K562 (cell line): ENCODE data around the gene ASCC1. TPM values are rescaled to one million over a fixed set of nuclear protein-coding genes. Genes with fewer than 3 reads are reported as not detected.

Source experiments
- ATAC-seq: fragments of 200-7000 bp; cut with Tn5 transposase; 3 replicates; pipeline ENCODE4 v1.9.1; 2020; ENCODE audit warnings: moderate library complexity
- BruUV-seq: library from RNA; stranded (reverse); fragments of 400-500 nt; replicated peaks from 2 replicates; lab custom pipeline; 2021; lab: Mats Ljungman, UMichigan
- CTCF ChIA-PET: fragments of 300-600 bp; formaldehyde crosslinking; extraction: SDS; loops from one replicate; lab custom pipeline; 2021; ENCODE audit warnings: low intra/inter-chr PET ratio; lab: Yijun Ruan, JAX
- POLR2A ChIA-PET: fragments of 300-600, 350-650 bp; sonication (Branson Sonifier 250); formaldehyde crosslinking; extraction: SDS; loops from one replicate; lab custom pipeline; 2021; ENCODE audit warnings: antibody characterized with exemption, inconsistent platforms; lab: Yijun Ruan, JAX
- DNase-seq, 4 experiments: peaks; one replicate each; pipeline versions ENCODE4 v3.0.0 to v3.0.0-alpha.2; 2011 to 2018; ENCODE audit warnings: low spot score in 3 of 4, mixed read lengths in 3 of 4; ENCODE audit errors: extremely low read depth in 1 of 4
- FAIRE-seq: peaks from 2 replicates; lab custom pipeline; 2011; peaks lifted over from hg19 to GRCh38; lab: Jason Lieb, UNC
- H2AFZ ChIP-seq: 2 replicates; pipeline ENCODE4 v1.6.0; 2011; ENCODE audit warnings: low read depth, low read length, control low read depth, inconsistent platforms
- H3K27ac ChIP-seq: fragments of 200-600 bp; 3 replicates; pipeline ENCODE4 v1.8.0; 2011; ENCODE audit warnings: low read depth, mild to moderate bottlenecking, control low read depth, inconsistent platforms, low read length, moderate library complexity, mixed read lengths; ENCODE audit errors: extremely low read depth
- H3K27me3 ChIP-seq, 2 experiments: fragments of 300-600 bp in 1 of 2; 2 replicates in 1 of 2; 3 replicates in 1 of 2; pipeline versions ENCODE4 v1.6.0 to v1.8.0; 2011; ENCODE audit warnings: inconsistent platforms in 2 of 2, low read length in 2 of 2, mild to moderate bottlenecking in 1 of 2, mixed read lengths in 1 of 2, moderate library complexity in 1 of 2; ENCODE audit not compliant: control insufficient read depth in 2 of 2, insufficient read depth in 2 of 2
- H3K36me3 ChIP-seq: fragments of 300-600 bp; 3 replicates; pipeline ENCODE4 v1.8.0; 2011; ENCODE audit warnings: mild to moderate bottlenecking, low read length, inconsistent platforms; ENCODE audit not compliant: control insufficient read depth, insufficient read depth
- H3K4me1 ChIP-seq, 2 experiments: fragments of 200-600 bp in 1 of 2; replicated peaks in 1 of 2; 2 replicates in 1 of 2; 3 replicates in 1 of 2; pipeline versions ENCODE4 v1.5.1 to v1.8.0; 2011; ENCODE audit warnings: inconsistent platforms in 2 of 2, low read length in 2 of 2, mild to moderate bottlenecking in 1 of 2, mixed read lengths in 1 of 2, moderate library complexity in 1 of 2; ENCODE audit not compliant: control insufficient read depth in 2 of 2, insufficient read depth in 2 of 2
- H3K4me2 ChIP-seq: 2 replicates; pipeline ENCODE4 v1.6.1; 2011; ENCODE audit warnings: low read length, control low read depth, inconsistent platforms, mixed read lengths; ENCODE audit not compliant: insufficient read depth
- H3K4me3 ChIP-seq: fragments of 200-600 bp; sonication (generic), shearing (Covaris generic); 2 replicates; pipeline ENCODE4 v1.5.1; 2016; ENCODE audit warnings: control low read depth, inconsistent platforms
- H3K79me2 ChIP-seq: fragments of 200-600 bp; 3 replicates; pipeline ENCODE4 v1.8.0; 2011; ENCODE audit warnings: low read length, inconsistent platforms; ENCODE audit not compliant: control insufficient read depth, insufficient read depth
- H3K9ac ChIP-seq, 2 experiments: 2 replicates each; pipeline versions ENCODE4 v1.6.0 to v1.6.1; 2011; ENCODE audit warnings: low read depth in 2 of 2, low read length in 2 of 2, control low read depth in 1 of 2, inconsistent platforms in 1 of 2, mild to moderate bottlenecking in 1 of 2, mixed read lengths in 1 of 2; ENCODE audit not compliant: insufficient read depth in 1 of 2
- H3K9me1 ChIP-seq: one replicate; pipeline ENCODE4 v1.6.0; 2011; ENCODE audit warnings: inconsistent platforms, mild to moderate bottlenecking, low read length, moderate library complexity; ENCODE audit not compliant: control insufficient read depth, insufficient read depth
- H3K9me3 ChIP-seq: replicated peaks from 2 replicates; pipeline ENCODE4 v1.5.1; 2011; ENCODE audit warnings: low read depth, low read length, inconsistent platforms; ENCODE audit not compliant: control insufficient read depth, insufficient read depth
- H4K20me1 ChIP-seq: replicated peaks from 2 replicates; pipeline ENCODE4 v1.6.1; 2011; ENCODE audit warnings: low read length, inconsistent platforms, mixed read lengths; ENCODE audit not compliant: control insufficient read depth, insufficient read depth
- HNRNPL ChIP-seq: fragments of 200-400 bp; formaldehyde crosslinking; IDR thresholded peaks from 2 replicates; pipeline ENCODE4 v1.6.1; 2017; ENCODE audit warnings: low read depth, mild to moderate bottlenecking, low read length
- LARP7 ChIP-seq: fragments of 450-650 bp; IDR thresholded peaks from 2 replicates; pipeline ENCODE4 v1.6.1; 2016
- NONO ChIP-seq, 2 experiments: fragments of 200-400 bp in 1 of 2; fragments of 450-650 bp in 1 of 2; formaldehyde crosslinking in 1 of 2; IDR thresholded peaks; 2 replicates each; pipeline ENCODE4 v1.6.1; 2017; ENCODE audit warnings: low read depth in 2 of 2, mild to moderate bottlenecking in 2 of 2, moderate library complexity in 2 of 2, low read length in 1 of 2
- TSC22D4 ChIP-seq: fragments of 450-650 bp; IDR thresholded peaks from 2 replicates; pipeline ENCODE4 v1.6.1; 2016; ENCODE audit warnings: missing genetic modification characterization, missing biosample characterization, control low read depth
- ZFX ChIP-seq: sonication (generic); formaldehyde crosslinking; IDR thresholded peaks from 2 replicates; pipeline ENCODE4 v1.8.0; 2022; ENCODE audit warnings: mild to moderate bottlenecking, missing genetic modification reagents, moderate library complexity
- WGBS: fragments of 100-300 bp; shearing (Covaris generic); methylation state at CpG from one replicate; pipeline ENCODE4 v1.1.6; 2016; ENCODE audit warnings: low coverage, mixed read lengths; ENCODE audit not compliant: insufficient coverage; ENCODE audit errors: missing lambda C conversion rate; 5-methylcytosine and 5-hydroxymethylcytosine counted together
- in situ Hi-C: fragments of 300-500 bp; cut with MboI; formaldehyde crosslinking; loops from 4 replicates; pipeline ENCODE4 v1.15.0; 2018; ENCODE audit warnings: inconsistent platforms, mixed read lengths
- intact Hi-C: fragments of 100-400 bp; cut with micrococcal nuclease; formaldehyde crosslinking; loops from 2 replicates; pipeline ENCODE4 v1.14.2; 2022
- polyA plus RNA-seq, 8 experiments: library from polyadenylated mRNA; depleted of rRNA in 4 of 8; stranded (reverse) in 5 of 8; unstranded in 3 of 8; fragments of >200 nt; fragmentation: Nextera tagmentation in 2 of 8; fragmentation: Illumina TruSeq in 1 of 8; extraction: Ambion mirVana in 2 of 8; extraction: Trizol in 1 of 8; gene quantifications; 2 replicates each; pipeline versions ENCODE4 v1.2.1 to v1.2.3, GENCODE V29; 2011 to 2014; ENCODE audit warnings: inconsistent platforms in 1 of 8, missing spikeins in 1 of 8
- total RNA-seq, 7 experiments: library from RNA; depleted of rRNA in 6 of 7; stranded (reverse); fragments of >200 nt in 6 of 7; fragmentation: Illumina TruSeq in 2 of 7; extraction: Trizol in 2 of 7; gene quantifications; 2 replicates each; pipeline versions ENCODE4 v1.2.1 to v1.2.3, GENCODE V29; 2011 to 2021; ENCODE audit warnings: low replicate concordance in 1 of 7
- TF ChIP-seq, protein P1 (sequence below): fragments of 450-650 bp; formaldehyde crosslinking; conservative IDR thresholded peaks from 2 replicates; pipeline ENCODE4 v1.4.0; 2022; ENCODE audit warnings: mild to moderate bottlenecking, missing genetic modification characterization
- TF ChIP-seq, protein P2 (sequence below): fragments of 250-450 bp; sonication (Bioruptor Pico); IDR thresholded peaks from 2 replicates; pipeline ENCODE4 v1.4.0; 2020; ENCODE audit warnings: mild to moderate bottlenecking

ASCC1 gene
- total and polyA plus RNA-seq, 9 of the 15 experiments (the other 6 are each of a cell fraction or from before 2014, with no cell fraction given) = 31.7 to 73.3 (median 52.8) TPM

DNA sequence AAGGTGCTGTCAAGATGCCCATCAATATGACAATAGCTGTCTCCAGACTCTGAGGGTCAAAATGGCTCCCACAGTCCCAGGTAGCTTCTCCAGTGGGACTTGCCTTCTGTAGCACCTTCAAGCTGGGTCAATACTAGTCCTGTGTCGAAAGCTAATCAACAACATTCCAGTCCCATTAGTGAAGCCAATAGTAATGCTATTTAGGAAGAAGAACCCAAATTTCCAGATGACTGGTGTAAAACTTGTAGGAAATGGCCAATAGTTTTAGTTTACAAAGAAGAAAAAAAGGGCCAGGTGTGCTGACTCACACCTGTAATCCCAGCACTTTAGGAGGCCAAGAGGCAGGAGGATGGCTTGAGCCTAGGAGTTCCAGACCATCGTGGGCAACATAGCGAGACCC, 125.8 kb downstream of the ASCC1 start:
- no TSS peak for BruUV-seq
- no peak for FAIRE-seq
- no peak overlapping the region for H3K4me2 ChIP-seq
- H3K9ac ChIP-seq = no peak overlapping the region
- H3K79me2 ChIP-seq = no peaks in the 10 kb centered on the region
- no peaks in the 10 kb centered on the region for H3K36me3 ChIP-seq
- WGBS = 53% methylated on average over 3 of the region's 3 CpGs
- H3K9me3 ChIP-seq = no peaks in the 10 kb centered on the region
- no peak overlapping the region for H3K27ac ChIP-seq
- ChIA-PET CTCF (no interaction called here), POLR2A (interaction anchor here (0.6 to 1.6 kb wide), 5 partner anchors 9 to 231 kb away, joined by 3 to 6 read pairs (median 4); no protein-coding TSS in a partner anchor)
- intact Hi-C loops (no loop called here), in situ Hi-C loops (no loop called here)
- no peak overlapping the region for H3K4me3 ChIP-seq
- no peak for DNase-seq
- no peaks in the 10 kb centered on the region for H3K27me3 ChIP-seq
- ATAC-seq = no peak
- H2AFZ ChIP-seq = no peak overlapping the region
- H4K20me1 ChIP-seq = no peaks in the 10 kb centered on the region
- no peak for TF ChIP-seq ZFX (CRISPR knock-in tag)
- peaks cover 6 to 25% of the 10 kb centered on the region in 2 experiments; a peak in 4 of 5 replicates for H3K4me1 ChIP-seq
- H3K9me1 ChIP-seq = no peaks in the 10 kb centered on the region

DNA sequence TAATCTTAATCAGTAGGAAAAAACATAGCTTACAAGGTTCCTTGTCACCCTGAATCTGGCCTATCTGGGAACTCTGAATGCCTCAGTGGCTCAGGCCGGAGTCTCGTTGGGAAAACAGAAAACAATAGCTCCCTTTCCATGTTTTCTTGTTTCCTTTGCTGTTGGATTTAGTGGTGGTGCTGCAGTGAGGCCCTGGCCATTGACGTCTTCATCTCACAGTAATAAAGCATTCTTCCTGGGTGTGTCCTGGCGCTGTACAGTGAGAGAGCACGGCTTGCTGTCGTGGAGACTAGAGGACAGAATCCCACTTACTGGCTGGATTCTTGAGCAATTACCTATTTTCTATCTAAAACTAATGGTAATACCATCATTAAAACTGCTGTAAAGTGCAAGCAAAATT, 126.5 kb downstream of the ASCC1 start:
- Histone ChIP-seq H3K27me3 (no peaks in the 10 kb centered on the region), H3K4me1 (peaks cover 6 to 25% of the 10 kb centered on the region in 2 experiments; a peak in 4 of 5 replicates), H3K27ac (no peak overlapping the region), H3K9ac (no peak overlapping the region), H3K9me3 (no peaks in the 10 kb centered on the region), H2AFZ (no peak overlapping the region), H3K9me1 (no peaks in the 10 kb centered on the region), H3K4me3 (no peak overlapping the region), H4K20me1 (no peaks in the 10 kb centered on the region), H3K79me2 (no peaks in the 10 kb centered on the region), H3K36me3 (no peaks in the 10 kb centered on the region), H3K4me2 (no peak overlapping the region)
- ATAC-seq = peak; percentile 42; the same call in 1 of the 3 replicates
- 34% methylated on average over 6 of the region's 6 CpGs for WGBS
- CTCF ChIA-PET = no interaction called here
- BruUV-seq = no TSS peak
- in situ Hi-C loops = no loop called here
- intact Hi-C loops = no loop called here
- DNase-seq = no peak
- FAIRE-seq = no peak
- POLR2A ChIA-PET = interaction anchor here (0.8 to 1.5 kb wide), 7 partner anchors 9 to 184 kb away, joined by 3 to 6 read pairs (median 4); partner anchors contain the start of gene DDIT4
- TF ChIP-seq LARP7 (no peak), NONO (IDR thresholded peaks at IDR 0.05; ENCODE audit: low read depth in 2 of 2, low read length in 1 of 2) (no peak), TSC22D4 (tag) (no peak), HNRNPL (no peak)
- TF ChIP-seq, protein P1, sequence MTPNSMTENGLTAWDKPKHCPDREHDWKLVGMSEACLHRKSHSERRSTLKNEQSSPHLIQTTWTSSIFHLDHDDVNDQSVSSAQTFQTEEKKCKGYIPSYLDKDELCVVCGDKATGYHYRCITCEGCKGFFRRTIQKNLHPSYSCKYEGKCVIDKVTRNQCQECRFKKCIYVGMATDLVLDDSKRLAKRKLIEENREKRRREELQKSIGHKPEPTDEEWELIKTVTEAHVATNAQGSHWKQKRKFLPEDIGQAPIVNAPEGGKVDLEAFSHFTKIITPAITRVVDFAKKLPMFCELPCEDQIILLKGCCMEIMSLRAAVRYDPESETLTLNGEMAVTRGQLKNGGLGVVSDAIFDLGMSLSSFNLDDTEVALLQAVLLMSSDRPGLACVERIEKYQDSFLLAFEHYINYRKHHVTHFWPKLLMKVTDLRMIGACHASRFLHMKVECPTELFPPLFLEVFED = no peak
- TF ChIP-seq, protein P2, sequence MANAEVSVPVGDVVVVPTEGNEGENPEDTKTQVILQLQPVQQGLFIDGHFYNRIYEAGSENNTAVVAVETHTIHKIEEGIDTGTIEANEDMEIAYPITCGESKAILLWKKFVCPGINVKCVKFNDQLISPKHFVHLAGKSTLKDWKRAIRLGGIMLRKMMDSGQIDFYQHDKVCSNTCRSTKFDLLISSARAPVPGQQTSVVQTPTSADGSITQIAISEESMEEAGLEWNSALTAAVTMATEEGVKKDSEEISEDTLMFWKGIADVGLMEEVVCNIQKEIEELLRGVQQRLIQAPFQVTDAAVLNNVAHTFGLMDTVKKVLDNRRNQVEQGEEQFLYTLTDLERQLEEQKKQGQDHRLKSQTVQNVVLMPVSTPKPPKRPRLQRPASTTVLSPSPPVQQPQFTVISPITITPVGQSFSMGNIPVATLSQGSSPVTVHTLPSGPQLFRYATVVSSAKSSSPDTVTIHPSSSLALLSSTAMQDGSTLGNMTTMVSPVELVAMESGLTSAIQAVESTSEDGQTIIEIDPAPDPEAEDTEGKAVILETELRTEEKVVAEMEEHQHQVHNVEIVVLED = no peak
